K562 (cell line): Measurements from ENCODE around the gene STXBP5L. TPM values are rescaled to one million over a fixed set of nuclear protein-coding genes. Genes with fewer than 3 reads are reported as not detected.
"Not testable (repeated sequence)": the region's sequence is repeated elsewhere in the genome, so short reads cannot be mapped to it uniquely, and the experiment has no call there.

ENCODE experiments used
- ATAC-seq: fragments of 200-7000 bp; cut with Tn5 transposase; 3 replicates; pipeline ENCODE4 v1.9.1; 2020; ENCODE audit warnings: moderate library complexity
- BruUV-seq: library from RNA; stranded (reverse); fragments of 400-500 nt; replicated peaks from 2 replicates; lab custom pipeline; 2021; lab: Mats Ljungman, UMichigan
- CTCF ChIA-PET: fragments of 300-600 bp; formaldehyde crosslinking; extraction: SDS; loops from one replicate; lab custom pipeline; 2021; ENCODE audit warnings: low intra/inter-chr PET ratio; lab: Yijun Ruan, JAX
- POLR2A ChIA-PET: fragments of 300-600, 350-650 bp; sonication (Branson Sonifier 250); formaldehyde crosslinking; extraction: SDS; loops from one replicate; lab custom pipeline; 2021; ENCODE audit warnings: antibody characterized with exemption, inconsistent platforms; lab: Yijun Ruan, JAX
- DNase-seq, 4 experiments: peaks; one replicate each; pipeline versions ENCODE4 v3.0.0 to v3.0.0-alpha.2; 2011 to 2018; ENCODE audit warnings: low spot score in 3 of 4, mixed read lengths in 3 of 4; ENCODE audit errors: extremely low read depth in 1 of 4
- FAIRE-seq: peaks from 2 replicates; lab custom pipeline; 2011; peaks lifted over from hg19 to GRCh38; lab: Jason Lieb, UNC
- H2AFZ ChIP-seq: 2 replicates; pipeline ENCODE4 v1.6.0; 2011; ENCODE audit warnings: low read depth, low read length, control low read depth, inconsistent platforms
- H3K27ac ChIP-seq: fragments of 200-600 bp; 3 replicates; pipeline ENCODE4 v1.8.0; 2011; ENCODE audit warnings: low read depth, mild to moderate bottlenecking, control low read depth, inconsistent platforms, low read length, moderate library complexity, mixed read lengths; ENCODE audit errors: extremely low read depth
- H3K27me3 ChIP-seq, 2 experiments: fragments of 300-600 bp in 1 of 2; 2 replicates in 1 of 2; 3 replicates in 1 of 2; pipeline versions ENCODE4 v1.6.0 to v1.8.0; 2011; ENCODE audit warnings: inconsistent platforms in 2 of 2, low read length in 2 of 2, mild to moderate bottlenecking in 1 of 2, mixed read lengths in 1 of 2, moderate library complexity in 1 of 2; ENCODE audit not compliant: control insufficient read depth in 2 of 2, insufficient read depth in 2 of 2
- H3K36me3 ChIP-seq: fragments of 300-600 bp; 3 replicates; pipeline ENCODE4 v1.8.0; 2011; ENCODE audit warnings: mild to moderate bottlenecking, low read length, inconsistent platforms; ENCODE audit not compliant: control insufficient read depth, insufficient read depth
- H3K4me1 ChIP-seq, 2 experiments: fragments of 200-600 bp in 1 of 2; replicated peaks in 1 of 2; 2 replicates in 1 of 2; 3 replicates in 1 of 2; pipeline versions ENCODE4 v1.5.1 to v1.8.0; 2011; ENCODE audit warnings: inconsistent platforms in 2 of 2, low read length in 2 of 2, mild to moderate bottlenecking in 1 of 2, mixed read lengths in 1 of 2, moderate library complexity in 1 of 2; ENCODE audit not compliant: control insufficient read depth in 2 of 2, insufficient read depth in 2 of 2
- H3K4me2 ChIP-seq: 2 replicates; pipeline ENCODE4 v1.6.1; 2011; ENCODE audit warnings: low read length, control low read depth, inconsistent platforms, mixed read lengths; ENCODE audit not compliant: insufficient read depth
- H3K4me3 ChIP-seq: fragments of 200-600 bp; sonication (generic), shearing (Covaris generic); 2 replicates; pipeline ENCODE4 v1.5.1; 2016; ENCODE audit warnings: control low read depth, inconsistent platforms
- H3K79me2 ChIP-seq: fragments of 200-600 bp; 3 replicates; pipeline ENCODE4 v1.8.0; 2011; ENCODE audit warnings: low read length, inconsistent platforms; ENCODE audit not compliant: control insufficient read depth, insufficient read depth
- H3K9ac ChIP-seq, 2 experiments: 2 replicates each; pipeline versions ENCODE4 v1.6.0 to v1.6.1; 2011; ENCODE audit warnings: low read depth in 2 of 2, low read length in 2 of 2, control low read depth in 1 of 2, inconsistent platforms in 1 of 2, mild to moderate bottlenecking in 1 of 2, mixed read lengths in 1 of 2; ENCODE audit not compliant: insufficient read depth in 1 of 2
- H3K9me1 ChIP-seq: one replicate; pipeline ENCODE4 v1.6.0; 2011; ENCODE audit warnings: inconsistent platforms, mild to moderate bottlenecking, low read length, moderate library complexity; ENCODE audit not compliant: control insufficient read depth, insufficient read depth
- H3K9me3 ChIP-seq: replicated peaks from 2 replicates; pipeline ENCODE4 v1.5.1; 2011; ENCODE audit warnings: low read depth, low read length, inconsistent platforms; ENCODE audit not compliant: control insufficient read depth, insufficient read depth
- H4K20me1 ChIP-seq: replicated peaks from 2 replicates; pipeline ENCODE4 v1.6.1; 2011; ENCODE audit warnings: low read length, inconsistent platforms, mixed read lengths; ENCODE audit not compliant: control insufficient read depth, insufficient read depth
- GABPB1 ChIP-seq: sonication (generic); formaldehyde crosslinking; IDR thresholded peaks from 2 replicates; pipeline ENCODE4 v1.8.0; 2022; ENCODE audit warnings: mild to moderate bottlenecking, missing genetic modification reagents
- ZEB2 ChIP-seq: fragments of 450-650 bp; IDR thresholded peaks from 2 replicates; pipeline ENCODE4 v1.6.1; 2016
- ZNF282 ChIP-seq: sonication (generic); formaldehyde crosslinking; IDR thresholded peaks from 2 replicates; pipeline ENCODE4 v1.8.1; 2023; ENCODE audit warnings: missing genetic modification reagents
- ZNF699 ChIP-seq: fragments of 250-450 bp; sonication (Bioruptor Pico); IDR thresholded peaks from 2 replicates; pipeline ENCODE4 v1.8.0; 2021; ENCODE audit warnings: mild to moderate bottlenecking, moderate library complexity; ENCODE audit not compliant: insufficient replicate concordance
- WGBS: fragments of 100-300 bp; shearing (Covaris generic); methylation state at CpG from one replicate; pipeline ENCODE4 v1.1.6; 2016; ENCODE audit warnings: low coverage, mixed read lengths; ENCODE audit not compliant: insufficient coverage; ENCODE audit errors: missing lambda C conversion rate; 5-methylcytosine and 5-hydroxymethylcytosine counted together
- in situ Hi-C: fragments of 300-500 bp; cut with MboI; formaldehyde crosslinking; loops from 4 replicates; pipeline ENCODE4 v1.15.0; 2018; ENCODE audit warnings: inconsistent platforms, mixed read lengths
- intact Hi-C: fragments of 100-400 bp; cut with micrococcal nuclease; formaldehyde crosslinking; loops from 2 replicates; pipeline ENCODE4 v1.14.2; 2022
- polyA plus RNA-seq, 8 experiments: library from polyadenylated mRNA; depleted of rRNA in 4 of 8; stranded (reverse) in 5 of 8; unstranded in 3 of 8; fragments of >200 nt; fragmentation: Nextera tagmentation in 2 of 8; fragmentation: Illumina TruSeq in 1 of 8; extraction: Ambion mirVana in 2 of 8; extraction: Trizol in 1 of 8; gene quantifications; 2 replicates each; pipeline versions ENCODE4 v1.2.1 to v1.2.3, GENCODE V29; 2011 to 2014; ENCODE audit warnings: inconsistent platforms in 1 of 8, missing spikeins in 1 of 8
- total RNA-seq, 7 experiments: library from RNA; depleted of rRNA in 6 of 7; stranded (reverse); fragments of >200 nt in 6 of 7; fragmentation: Illumina TruSeq in 2 of 7; extraction: Trizol in 2 of 7; gene quantifications; 2 replicates each; pipeline versions ENCODE4 v1.2.1 to v1.2.3, GENCODE V29; 2011 to 2021; ENCODE audit warnings: low replicate concordance in 1 of 7

STXBP5L gene
- total and polyA plus RNA-seq, 9 of the 15 experiments (the other 6 are each of a cell fraction or from before 2014, with no cell fraction given): 0.03 to 0.04 (median 0.03) TPM; not detected in 6

DNA sequence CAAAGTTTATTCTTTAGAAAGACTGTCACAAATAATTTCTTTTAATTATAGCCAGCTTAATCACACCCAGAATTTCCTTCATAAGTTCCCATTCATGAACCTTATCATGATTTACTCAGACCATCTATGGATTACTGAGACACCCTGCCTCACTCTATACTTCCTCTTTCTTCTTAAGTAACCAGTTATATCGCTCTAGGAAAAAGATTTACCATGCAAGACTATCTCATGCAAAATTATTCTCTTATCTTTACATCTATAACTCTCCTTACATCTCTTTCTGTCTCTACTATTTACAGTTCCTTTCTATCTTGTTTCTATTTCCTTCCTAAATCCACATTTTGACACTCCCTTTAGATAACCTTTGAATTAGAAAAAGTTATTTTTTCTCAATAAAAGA, 321.0 kb downstream of the STXBP5L start:
- Histone ChIP-seq H3K4me1 (no peaks in the 10 kb centered on the region), H3K9ac (no peak overlapping the region)
- no peak for TF ChIP-seq ZNF282 (CRISPR knock-in tag)
- no peak for TF ChIP-seq ZNF699 (CRISPR knock-in tag)
- no peak for TF ChIP-seq ZEB2
- TF ChIP-seq GABPB1 (CRISPR knock-in tag): no peak
- TF ChIP-seq, all 486 proteins: peak for 0
- Histone ChIP-seq H3K27me3 (no peaks in the 10 kb centered on the region), H3K4me3 (no peak overlapping the region), H3K9me3 (no peaks in the 10 kb centered on the region), H4K20me1 (no peaks in the 10 kb centered on the region), H3K27ac (no peak overlapping the region), H3K36me3 (no peaks in the 10 kb centered on the region), H3K4me2 (no peak overlapping the region), H3K79me2 (no peaks in the 10 kb centered on the region), H2AFZ (no peak overlapping the region), H3K9me1 (no peaks in the 10 kb centered on the region)
- no TSS peak for BruUV-seq
- DNase-seq: no peak
- POLR2A ChIA-PET: no interaction called here
- in situ Hi-C loops: no loop called here
- 0% methylated on average over 1 of the region's 1 CpG for WGBS
- intact Hi-C loops: no loop called here
- CTCF ChIA-PET: no interaction called here
- no peak for ATAC-seq
- FAIRE-seq: no peak

GRCh38 chr3:121230194-121230593, 322.2 kb downstream of the STXBP5L start:
- H3K79me2 ChIP-seq, H3K4me2 ChIP-seq, H3K27ac ChIP-seq, H3K36me3 ChIP-seq, H3K4me3 ChIP-seq, BruUV-seq, intact Hi-C loops, H3K4me1 ChIP-seq, CTCF ChIA-PET, H4K20me1 ChIP-seq, ATAC-seq, H3K27me3 ChIP-seq, FAIRE-seq, H3K9ac ChIP-seq, H3K9me3 ChIP-seq, in situ Hi-C loops, H2AFZ ChIP-seq, H3K9me1 ChIP-seq, DNase-seq: not testable (repeated sequence)
- POLR2A ChIA-PET: interaction anchor here (0.7 kb wide), 1 partner anchor 739 kb away, joined by 3 read pairs; no protein-coding TSS in a partner anchor
- WGBS: 0% methylated on average over 1 of the region's 1 CpG
